22Rv1 (cell line): ENCODE measurements around the gene RBMY1F.
"Not testable (repeated sequence)": the region's sequence is repeated elsewhere in the genome, so short reads cannot be mapped to it uniquely, and the experiment has no call there.

Experiments used
- ZFX ChIP-seq: fragments of 450-650 bp; IDR thresholded peaks from 2 replicates; pipeline ENCODE4 v1.6.1; 2017; ENCODE audit warnings: antibody characterized with exemption, borderline replicate concordance
- TF ChIP-seq, protein P1 (sequence below): fragments of 450-650 bp; IDR thresholded peaks from 2 replicates; pipeline ENCODE4 v1.5.1; 2017; ENCODE audit warnings: mild to moderate bottlenecking

GRCh38 chrY:22151144-22151543, 31.6 kb downstream of the RBMY1F start:
- TF ChIP-seq, protein P1, sequence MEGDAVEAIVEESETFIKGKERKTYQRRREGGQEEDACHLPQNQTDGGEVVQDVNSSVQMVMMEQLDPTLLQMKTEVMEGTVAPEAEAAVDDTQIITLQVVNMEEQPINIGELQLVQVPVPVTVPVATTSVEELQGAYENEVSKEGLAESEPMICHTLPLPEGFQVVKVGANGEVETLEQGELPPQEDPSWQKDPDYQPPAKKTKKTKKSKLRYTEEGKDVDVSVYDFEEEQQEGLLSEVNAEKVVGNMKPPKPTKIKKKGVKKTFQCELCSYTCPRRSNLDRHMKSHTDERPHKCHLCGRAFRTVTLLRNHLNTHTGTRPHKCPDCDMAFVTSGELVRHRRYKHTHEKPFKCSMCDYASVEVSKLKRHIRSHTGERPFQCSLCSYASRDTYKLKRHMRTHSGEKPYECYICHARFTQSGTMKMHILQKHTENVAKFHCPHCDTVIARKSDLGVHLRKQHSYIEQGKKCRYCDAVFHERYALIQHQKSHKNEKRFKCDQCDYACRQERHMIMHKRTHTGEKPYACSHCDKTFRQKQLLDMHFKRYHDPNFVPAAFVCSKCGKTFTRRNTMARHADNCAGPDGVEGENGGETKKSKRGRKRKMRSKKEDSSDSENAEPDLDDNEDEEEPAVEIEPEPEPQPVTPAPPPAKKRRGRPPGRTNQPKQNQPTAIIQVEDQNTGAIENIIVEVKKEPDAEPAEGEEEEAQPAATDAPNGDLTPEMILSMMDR: not testable (repeated sequence)
- TF ChIP-seq ZFX: not testable (repeated sequence)
